Activated CD8-positive, alpha-beta T cell treated with anti-CD3 and anti-CD28 coated beads for 36 hours (primary cell): Measurements from ENCODE around the gene RIC8B. TPM values are rescaled to one million over a fixed set of nuclear protein-coding genes. Genes with fewer than 3 reads are reported as not detected.

Experiments
- ATAC-seq: fragments of 200-7000 bp; cut with Tn5 transposase; one replicate; pipeline ENCODE4 v1.10.0; 2021; ENCODE audit warnings: mild to moderate bottlenecking, moderate library complexity
- CTCF ChIA-PET: fragments of 350-600 bp; sonication (Branson Sonifier 250); formaldehyde crosslinking; loops from one replicate; lab custom pipeline; 2021; ENCODE audit warnings: antibody characterized with exemption; lab: Charles Lee
- POLR2A ChIA-PET: fragments of 350-600 bp; sonication (Branson Sonifier 250); formaldehyde crosslinking; loops from one replicate; lab custom pipeline; 2021; ENCODE audit warnings: antibody characterized with exemption; lab: Charles Lee
- DNase-seq: peaks from one replicate; pipeline ENCODE4 v3.0.0-alpha.2; 2020
- H3K27ac Mint-ChIP-seq: one replicate; pipeline ENCODE4 v1.8.0; 2021; ENCODE audit warnings: mild to moderate bottlenecking, mixed read lengths
- H3K27me3 Mint-ChIP-seq: one replicate; pipeline ENCODE4 v1.8.0; 2021; ENCODE audit warnings: mixed read lengths
- H3K36me3 Mint-ChIP-seq: one replicate; pipeline ENCODE4 v1.8.0; 2021; ENCODE audit warnings: low read depth, mixed read lengths
- H3K4me1 Mint-ChIP-seq: one replicate; pipeline ENCODE4 v1.8.0; 2021; ENCODE audit warnings: low read depth, mixed read lengths
- H3K4me3 Mint-ChIP-seq: one replicate; pipeline ENCODE4 v1.8.0; 2021; ENCODE audit warnings: mild to moderate bottlenecking, moderate library complexity, mixed read lengths
- H3K9me3 Mint-ChIP-seq: one replicate; pipeline ENCODE4 v1.8.0; 2021; ENCODE audit warnings: mixed read lengths
- CTCF ChIP-seq: fragments of 200-600 bp; IDR thresholded peaks from one replicate; pipeline ENCODE4 v1.8.0; 2022; ENCODE audit warnings: antibody characterized with exemption, mild to moderate bottlenecking
- intact Hi-C: fragments of 100-400 bp; cut with micrococcal nuclease; formaldehyde crosslinking; loops from one replicate; pipeline ENCODE4 v1.10.0; 2022
- total RNA-seq, 2 experiments: library from RNA; stranded (reverse); gene quantifications; one replicate each; pipeline ENCODE4 v1.2.3, GENCODE V29; 2021

Gene RIC8B
- total RNA-seq, 2 experiments from 2014 or later: 10.4 to 11.0 TPM

GRCh38 chr12:106801167-106801708 lies 26.8 kb downstream of the RIC8B start:
- no peaks in the 10 kb centered on the region for H3K27me3 Mint-ChIP-seq
- ChIA-PET CTCF (interaction anchor here (1.2 to 1.6 kb wide), 2 partner anchors 11 to 92 kb away, joined by 4 read pairs; no protein-coding TSS in a partner anchor), POLR2A (interaction anchor here (1.0 kb wide), 1 partner anchor 14 kb away, joined by 4 read pairs; no protein-coding TSS in a partner anchor)
- intact Hi-C loops: no loop called here
- no peak overlapping the region for H3K27ac Mint-ChIP-seq
- H3K9me3 Mint-ChIP-seq: no peaks in the 10 kb centered on the region
- ATAC-seq (no peak), DNase-seq (no peak)
- peaks cover 8% of the 10 kb centered on the region for H3K4me1 Mint-ChIP-seq
- peaks cover 11% of the 10 kb centered on the region for H3K36me3 Mint-ChIP-seq
- no peak overlapping the region for H3K4me3 Mint-ChIP-seq
- TF ChIP-seq CTCF: no peak

GRCh38 chr12:106801830-106802533 lies 27.5 kb downstream of the RIC8B start:
- Mint-ChIP-seq H3K36me3 (peaks cover 13% of the 10 kb centered on the region), H3K4me1 (peaks cover 8% of the 10 kb centered on the region), H3K27me3 (no peaks in the 10 kb centered on the region), H3K9me3 (no peaks in the 10 kb centered on the region), H3K27ac (no peak overlapping the region), H3K4me3 (no peak overlapping the region)
- intact Hi-C loops: no loop called here
- TF ChIP-seq CTCF: no peak
- ATAC-seq (no peak), DNase-seq (no peak)
- ChIA-PET POLR2A (no interaction called here), CTCF (no interaction called here)

GRCh38 chr12:106804668-106805067 lies 30.2 kb downstream of the RIC8B start:
- Mint-ChIP-seq H3K27me3 (no peaks in the 10 kb centered on the region), H3K4me1 (peaks cover 4% of the 10 kb centered on the region), H3K36me3 (peaks cover 13% of the 10 kb centered on the region), H3K4me3 (no peak overlapping the region), H3K27ac (no peak overlapping the region), H3K9me3 (no peaks in the 10 kb centered on the region)
- CTCF ChIA-PET: interaction anchor here (1.2 to 1.5 kb wide), 2 partner anchors 10 to 14 kb away, joined by 3 read pairs; no protein-coding TSS in a partner anchor
- TF ChIP-seq CTCF: no peak
- POLR2A ChIA-PET: no interaction called here
- ATAC-seq (no peak), DNase-seq (no peak)
- intact Hi-C loops: no loop called here

GRCh38 chr12:106814714-106815113 lies 40.2 kb downstream of the RIC8B start:
- no peak for DNase-seq
- POLR2A ChIA-PET: interaction anchor here (1.0 kb wide), 1 partner anchor 14 kb away, joined by 4 read pairs; no protein-coding TSS in a partner anchor
- Mint-ChIP-seq H3K36me3 (peaks cover 24% of the 10 kb centered on the region), H3K27me3 (no peaks in the 10 kb centered on the region), H3K27ac (no peak overlapping the region), H3K4me3 (no peak overlapping the region), H3K4me1 (no peaks in the 10 kb centered on the region), H3K9me3 (no peaks in the 10 kb centered on the region)
- intact Hi-C loops: no loop called here
- CTCF ChIA-PET: interaction anchor here (1.0 to 1.1 kb wide), 2 partner anchors 16 to 39 kb away, joined by 3 read pairs; no protein-coding TSS in a partner anchor
- ATAC-seq: no peak
- TF ChIP-seq CTCF: no peak

GRCh38 chr12:106815741-106816140 lies 41.3 kb downstream of the RIC8B start:
- POLR2A ChIA-PET: interaction anchor here (1.0 kb wide), 1 partner anchor 15 kb away, joined by 4 read pairs; no protein-coding TSS in a partner anchor
- TF ChIP-seq CTCF: no peak
- Mint-ChIP-seq H3K27me3 (no peaks in the 10 kb centered on the region), H3K36me3 (peaks cover 24% of the 10 kb centered on the region), H3K9me3 (no peaks in the 10 kb centered on the region), H3K4me3 (no peak overlapping the region), H3K27ac (no peak overlapping the region), H3K4me1 (no peaks in the 10 kb centered on the region)
- ATAC-seq: no peak
- intact Hi-C loops: no loop called here
- CTCF ChIA-PET: interaction anchor here (1.2 kb wide), 1 partner anchor 9 kb away, joined by 3 read pairs; no protein-coding TSS in a partner anchor
- DNase-seq: no peak
